Sigmoid colon (tissue), 7 donors: ENCODE data around the gene NT5C3B. TPM values are rescaled to one million over a fixed set of nuclear protein-coding genes. Genes with fewer than 3 reads are reported as not detected.
A peak's percentile ranks its signal among the peaks of the same experiment; 100 is the strongest.

Experiments
- DNase-seq: peaks from one replicate; pipeline ENCODE4 v3.0.0-alpha.2; 2019
- H3K27ac ChIP-seq, 4 donors: fragments of 200-600 bp; sonication (generic); one replicate each; pipeline ENCODE4 v1.5.1; 2016 to 2019; ENCODE audit warnings: mild to moderate bottlenecking in 1 of 4
- H3K27me3 ChIP-seq, 3 donors: fragments of 200-600 bp; sonication (generic); one replicate each; pipeline ENCODE4 v1.5.1; 2019; ENCODE audit warnings: mild to moderate bottlenecking in 1 of 3
- H3K36me3 ChIP-seq, 4 donors: fragments of 200-600 bp; sonication (generic); one replicate each; pipeline ENCODE4 v1.5.1; 2016 to 2019
- H3K4me1 ChIP-seq, 4 donors: fragments of 200-600 bp; sonication (generic); one replicate each; pipeline ENCODE4 v1.5.1; 2017 to 2019
- H3K4me3 ChIP-seq, 4 donors: fragments of 200-600 bp; sonication (generic); one replicate each; pipeline ENCODE4 v1.5.1; 2017 to 2019; ENCODE audit warnings: mild to moderate bottlenecking in 2 of 4, moderate library complexity in 1 of 4
- H3K9me3 ChIP-seq, 4 donors: fragments of 200-600 bp in 3 of 4; sonication (generic) in 3 of 4; one replicate each; pipeline versions ENCODE4 v1.5.1 to v1.6.1; 2013 to 2019
- EP300 ChIP-seq, 4 donors: sonication (generic); formaldehyde crosslinking; IDR thresholded peaks; one replicate each; pipeline ENCODE4 v1.6.1; 2017; ENCODE audit warnings: antibody characterized with exemption in 4 of 4
- POLR2A ChIP-seq, 2 donors: fragments of 450-650 bp; IDR thresholded peaks; one replicate each; pipeline ENCODE4 v1.6.1; 2016; ENCODE audit warnings: antibody characterized with exemption in 2 of 2, mild to moderate bottlenecking in 2 of 2, moderate library complexity in 2 of 2
- POLR2AphosphoS5 ChIP-seq, 4 donors: sonication (generic); formaldehyde crosslinking; IDR thresholded peaks; one replicate each; pipeline ENCODE4 v1.6.1; 2017; ENCODE audit warnings: antibody characterized with exemption in 4 of 4
- WGBS, 2 donors: extraction: QIAGEN DNeasy Blood & Tissue Kit; methylation state at CpG; one replicate each; pipeline ENCODE4 v1.1.7; 2013; 5-methylcytosine and 5-hydroxymethylcytosine counted together
- intact Hi-C: fragments of 100-400 bp; cut with DNase I; formaldehyde crosslinking; loops from one replicate; pipeline ENCODE4 v1.15.1; 2023
- polyA plus RNA-seq, 3 donors: library from polyadenylated mRNA; stranded (reverse); fragments of 200-250 nt; gene quantifications; one replicate each; pipeline ENCODE4 v1.2.3, GENCODE V29; 2013
- total RNA-seq, 4 donors: library from RNA; depleted of rRNA; stranded (reverse); fragments of >200 nt; gene quantifications; one replicate each; pipeline ENCODE4 v1.1.0, GENCODE V29; 2016
- TF ChIP-seq, protein P1 (sequence below), 4 experiments: fragments of 450-650 bp in 3 of 4; fragments of 200-600 bp in 1 of 4; IDR thresholded peaks; one replicate each; pipeline ENCODE4 v1.5.1; 2016 to 2019; ENCODE audit warnings: antibody characterized with exemption in 4 of 4, mild to moderate bottlenecking in 3 of 4, moderate library complexity in 2 of 4
- donor health status: healthy with polysubstance abuse.
- donor health status: Bipolar disorder and iron deficiency.
- donor health status: healthy.

The NT5C3B gene
- total and polyA plus RNA-seq, 7 donors: 19.4 to 104 (median 58.5) TPM

GRCh38 chr17:41810659-41811548 lies 25.1 kb downstream of the NT5C3B start:
- H3K4me1 ChIP-seq: peaks cover 0 to 48% (median 38%) of the 10 kb centered on the region in 4 donors
- peak; percentile 72 for DNase-seq
- no peaks in the 10 kb centered on the region for H3K36me3 ChIP-seq
- no peak for TF ChIP-seq EP300 (IDR thresholded peaks at IDR 0.05)
- TF ChIP-seq POLR2A (IDR thresholded peaks at IDR 0.05): no peak
- no peak for TF ChIP-seq POLR2AphosphoS5 (IDR thresholded peaks at IDR 0.05)
- TF ChIP-seq, protein P1, sequence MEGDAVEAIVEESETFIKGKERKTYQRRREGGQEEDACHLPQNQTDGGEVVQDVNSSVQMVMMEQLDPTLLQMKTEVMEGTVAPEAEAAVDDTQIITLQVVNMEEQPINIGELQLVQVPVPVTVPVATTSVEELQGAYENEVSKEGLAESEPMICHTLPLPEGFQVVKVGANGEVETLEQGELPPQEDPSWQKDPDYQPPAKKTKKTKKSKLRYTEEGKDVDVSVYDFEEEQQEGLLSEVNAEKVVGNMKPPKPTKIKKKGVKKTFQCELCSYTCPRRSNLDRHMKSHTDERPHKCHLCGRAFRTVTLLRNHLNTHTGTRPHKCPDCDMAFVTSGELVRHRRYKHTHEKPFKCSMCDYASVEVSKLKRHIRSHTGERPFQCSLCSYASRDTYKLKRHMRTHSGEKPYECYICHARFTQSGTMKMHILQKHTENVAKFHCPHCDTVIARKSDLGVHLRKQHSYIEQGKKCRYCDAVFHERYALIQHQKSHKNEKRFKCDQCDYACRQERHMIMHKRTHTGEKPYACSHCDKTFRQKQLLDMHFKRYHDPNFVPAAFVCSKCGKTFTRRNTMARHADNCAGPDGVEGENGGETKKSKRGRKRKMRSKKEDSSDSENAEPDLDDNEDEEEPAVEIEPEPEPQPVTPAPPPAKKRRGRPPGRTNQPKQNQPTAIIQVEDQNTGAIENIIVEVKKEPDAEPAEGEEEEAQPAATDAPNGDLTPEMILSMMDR (IDR thresholded peaks at IDR 0.05): no peak
- H3K27me3 ChIP-seq: no peaks in the 10 kb centered on the region
- H3K4me3 ChIP-seq: peak overlapping the region; percentile 51 to 88 (median 74)
- no peaks in the 10 kb centered on the region for H3K9me3 ChIP-seq
- 33 to 36% methylated on average over 58 of the region's 58 CpGs for WGBS, 2 donors
- H3K27ac ChIP-seq: peak overlapping the region; percentile 80 to 84 (median 80)
- intact Hi-C loops: loop anchor here (5.0 kb wide), 1 partner anchor 106 kb away; the partner anchor contains the start of gene ACLY

DNA sequence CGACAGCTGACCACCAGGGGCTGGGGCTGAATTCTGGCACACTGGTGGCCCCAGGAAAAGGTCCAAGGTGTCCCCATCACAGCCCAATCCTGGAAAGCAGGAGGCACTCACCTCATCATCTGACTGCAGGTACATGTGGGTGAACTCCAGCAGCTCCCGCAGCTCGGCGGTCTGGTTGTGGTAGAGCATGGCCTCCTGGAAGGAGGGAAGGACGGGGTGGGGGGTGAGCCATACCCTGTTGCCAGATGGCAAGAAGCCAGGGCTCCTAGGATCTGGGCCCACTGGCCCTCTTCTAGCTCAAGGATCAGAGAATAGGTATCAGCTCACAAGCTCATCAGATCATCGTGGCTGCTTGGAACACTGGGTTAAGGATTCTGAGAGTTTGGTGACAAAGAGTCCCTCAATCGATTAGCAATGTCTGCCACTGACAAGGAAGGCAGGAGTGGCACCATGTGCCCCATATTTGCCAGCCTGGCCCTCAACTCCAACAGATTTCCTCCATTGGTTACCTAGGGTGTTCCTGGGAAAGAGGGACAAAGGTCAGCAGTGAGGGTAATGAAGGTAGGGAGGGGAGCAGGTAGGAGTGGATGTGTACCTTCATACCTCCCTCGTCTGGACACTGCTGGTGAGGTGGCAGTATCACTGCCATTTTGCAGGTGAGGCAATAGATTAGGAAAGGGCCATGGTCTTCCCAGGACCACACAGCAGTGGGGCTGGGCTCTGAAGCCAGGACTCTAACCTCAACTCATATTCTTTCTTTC lies 29.2 kb downstream of the NT5C3B start:
- Histone ChIP-seq H3K4me3 (no peak overlapping the region), H3K4me1 (peaks cover 0 to 22% (median 21%) of the 10 kb centered on the region in 4 donors), H3K36me3 (no peaks in the 10 kb centered on the region), H3K27me3 (no peaks in the 10 kb centered on the region), H3K9me3 (no peaks in the 10 kb centered on the region), H3K27ac (no peak overlapping the region)
- intact Hi-C loops: no loop called here
- DNase-seq: no peak
- 72 to 90% methylated on average over 8 of the region's 8 CpGs for WGBS, 2 donors
- TF ChIP-seq POLR2AphosphoS5 (IDR thresholded peaks at IDR 0.05) (no peak), EP300 (IDR thresholded peaks at IDR 0.05) (no peak), POLR2A (IDR thresholded peaks at IDR 0.05) (no peak)
- TF ChIP-seq, protein P1 (IDR thresholded peaks at IDR 0.05): no peak

DNA sequence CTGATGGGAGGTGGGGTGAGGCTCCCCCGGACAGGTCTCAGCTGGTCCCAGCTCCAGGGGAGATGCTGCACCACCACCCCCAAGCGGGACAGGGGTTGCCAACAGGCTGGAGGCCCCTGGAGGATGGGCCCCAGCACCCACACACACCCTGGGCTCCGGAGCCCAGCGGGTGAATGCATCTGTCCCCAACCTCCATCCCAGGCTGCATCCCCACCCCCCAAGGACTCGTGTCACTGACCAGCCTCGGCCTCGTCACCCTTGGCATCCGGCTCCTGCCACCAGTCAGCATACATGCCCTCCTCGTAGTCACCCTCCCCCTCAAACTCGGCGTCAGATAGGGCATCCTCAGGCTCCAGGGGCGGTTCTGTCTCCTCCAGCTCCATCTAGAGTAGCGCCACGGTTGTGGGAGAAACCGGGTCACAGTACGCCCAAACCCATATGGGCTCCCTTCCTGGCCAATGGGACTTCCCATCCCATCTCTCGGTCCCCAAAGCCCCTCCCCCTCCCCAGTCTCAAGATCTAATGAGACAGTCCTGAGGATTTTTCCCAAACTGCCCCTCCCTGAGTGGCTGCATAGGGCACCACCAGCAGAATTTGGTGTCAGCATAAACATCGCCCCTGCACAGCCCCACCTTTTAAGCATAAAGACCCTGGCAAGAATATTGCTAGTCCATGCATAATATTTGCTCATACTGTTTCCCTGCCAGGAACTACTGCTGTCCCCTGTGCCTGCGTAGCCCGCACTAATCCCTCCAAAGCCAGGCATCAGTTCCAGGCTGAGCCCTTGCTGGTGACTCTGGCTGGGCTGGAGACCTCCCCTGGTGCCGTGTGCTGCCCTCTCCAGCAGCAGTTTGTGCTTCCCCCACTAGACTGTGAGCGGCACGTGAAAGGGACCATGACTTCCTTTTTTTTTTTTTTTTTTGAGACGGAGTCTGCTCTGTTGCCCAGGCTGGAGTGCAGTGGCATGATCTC lies 32.7 kb downstream of the NT5C3B start:
- WGBS, 2 donors: 74 to 82% methylated on average over 24 of the region's 24 CpGs
- TF ChIP-seq POLR2AphosphoS5 (IDR thresholded peaks at IDR 0.05) (no peak), EP300 (IDR thresholded peaks at IDR 0.05) (no peak)
- TF ChIP-seq, protein P1 (IDR thresholded peaks at IDR 0.05): no peak

More for the DNA sequence above, 32.7 kb downstream of the NT5C3B start:
- intact Hi-C loops: no loop called here
- Histone ChIP-seq H3K4me1 (peaks cover 0 to 12% (median 9%) of the 10 kb centered on the region in 4 donors), H3K9me3 (no peaks in the 10 kb centered on the region), H3K36me3 (no peaks in the 10 kb centered on the region), H3K27me3 (no peaks in the 10 kb centered on the region), H3K27ac (no peak overlapping the region), H3K4me3 (no peak overlapping the region)
- no peak for DNase-seq
